ENCODE data around the gene PTPRG. TPM values are rescaled to one million over a fixed set of nuclear protein-coding genes. Genes with fewer than 3 reads are reported as not detected.

PTPRG gene
- total RNA-seq, 1 experiment from 2014 or later = 32.1 TPM

DNA sequence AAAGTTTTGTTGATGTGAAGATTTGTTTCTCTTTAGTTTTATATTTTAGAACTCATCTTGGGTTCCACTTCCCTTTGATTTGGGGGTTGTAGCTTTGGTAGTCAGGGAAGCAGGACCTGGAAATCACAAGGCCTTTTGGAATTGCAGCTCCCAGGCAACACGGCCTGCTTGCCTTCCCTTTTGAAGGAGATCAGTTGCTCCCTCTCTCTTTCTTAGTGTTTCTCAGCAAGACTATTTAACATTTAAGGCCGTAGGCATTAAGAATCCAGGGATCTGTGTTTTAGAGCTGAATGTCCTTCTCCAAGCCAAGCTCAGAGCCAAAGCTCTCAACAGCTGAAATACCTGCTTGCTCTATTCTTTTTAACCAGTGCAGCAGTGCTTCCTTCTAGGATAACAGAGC, 310.3 kb downstream of the PTPRG start:
- Histone ChIP-seq H3K9me3 (ENCODE audit: control insufficient read depth in 1 of 2, insufficient read depth in 1 of 2, low read depth in 1 of 2, low read length in 2 of 2) (no peaks in the 10 kb centered on the region), H3K9me2 (ENCODE audit: insufficient read depth) (no peaks in the 10 kb centered on the region), H3K9ac (ENCODE audit: low read length) (no peak overlapping the region), H3K27ac (ENCODE audit: low read depth, low read length) (no peak overlapping the region), H3K4me2 (ENCODE audit: low read length) (no peak overlapping the region), H3K27me3 (ENCODE audit: insufficient read depth, low read length) (no peaks in the 10 kb centered on the region), H3K4me1 (ENCODE audit: control insufficient read depth in 1 of 2, insufficient read depth in 2 of 2, low read length in 2 of 2) (no peaks in the 10 kb centered on the region; a peak in 1 of 4 replicates), H4K20me1 (ENCODE audit: insufficient read depth) (no peaks in the 10 kb centered on the region), H3K36me3 (ENCODE audit: control insufficient read depth in 1 of 2, insufficient read depth in 2 of 2, low read length in 2 of 2) (no peaks in the 10 kb centered on the region), H3K79me2 (ENCODE audit: insufficient read depth, low read length) (no peaks in the 10 kb centered on the region), H3K4me3 (replicated peaks in 1 of 2; ENCODE audit: low read depth in 1 of 2, low read length in 2 of 2) (no peak overlapping the region), H2AFZ (ENCODE audit: low read depth, low read length, poor library complexity, severe bottlenecking) (no peak overlapping the region)
- ATAC-seq (no peak), DNase-seq (ENCODE audit: low read depth, low spot score) (no peak)
- ChIA-PET RAD21 (ENCODE audit: low non-redundant PET in 1 of 2, low total read pairs in 2 of 2, uncharacterized antibody in 2 of 2, unreplicated experiment in 2 of 2) (no interaction called here), POLR2A (no interaction called here), CTCF (no interaction called here)
- intact Hi-C loops (cut with micrococcal nuclease) = no loop called here
- TF ChIP-seq ZNF274 (IDR thresholded peaks at IDR 0.05; ENCODE audit: low read depth, low read length) = no peak
- no peak for TF ChIP-seq CEBPB (IDR thresholded peaks at IDR 0.05; ENCODE audit: low read depth)
- TF ChIP-seq, protein P1, sequence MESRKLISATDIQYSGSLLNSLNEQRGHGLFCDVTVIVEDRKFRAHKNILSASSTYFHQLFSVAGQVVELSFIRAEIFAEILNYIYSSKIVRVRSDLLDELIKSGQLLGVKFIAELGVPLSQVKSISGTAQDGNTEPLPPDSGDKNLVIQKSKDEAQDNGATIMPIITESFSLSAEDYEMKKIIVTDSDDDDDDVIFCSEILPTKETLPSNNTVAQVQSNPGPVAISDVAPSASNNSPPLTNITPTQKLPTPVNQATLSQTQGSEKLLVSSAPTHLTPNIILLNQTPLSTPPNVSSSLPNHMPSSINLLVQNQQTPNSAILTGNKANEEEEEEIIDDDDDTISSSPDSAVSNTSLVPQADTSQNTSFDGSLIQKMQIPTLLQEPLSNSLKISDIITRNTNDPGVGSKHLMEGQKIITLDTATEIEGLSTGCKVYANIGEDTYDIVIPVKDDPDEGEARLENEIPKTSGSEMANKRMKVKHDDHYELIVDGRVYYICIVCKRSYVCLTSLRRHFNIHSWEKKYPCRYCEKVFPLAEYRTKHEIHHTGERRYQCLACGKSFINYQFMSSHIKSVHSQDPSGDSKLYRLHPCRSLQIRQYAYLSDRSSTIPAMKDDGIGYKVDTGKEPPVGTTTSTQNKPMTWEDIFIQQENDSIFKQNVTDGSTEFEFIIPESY (IDR thresholded peaks at IDR 0.05; ENCODE audit: extremely low read depth, insufficient replicate concordance, low read length) = no peak
- no peak for TF ChIP-seq ZFX (IDR thresholded peaks at IDR 0.05)
- TF ChIP-seq POLR2AphosphoS5 (IDR thresholded peaks at IDR 0.05; ENCODE audit: low read depth, low read length) = no peak
- TF ChIP-seq TCF7L2 (IDR thresholded peaks at IDR 0.05; ENCODE audit: borderline replicate concordance, extremely low read depth, insufficient read depth, insufficient read length) = no peak
- TF ChIP-seq, protein P2, sequence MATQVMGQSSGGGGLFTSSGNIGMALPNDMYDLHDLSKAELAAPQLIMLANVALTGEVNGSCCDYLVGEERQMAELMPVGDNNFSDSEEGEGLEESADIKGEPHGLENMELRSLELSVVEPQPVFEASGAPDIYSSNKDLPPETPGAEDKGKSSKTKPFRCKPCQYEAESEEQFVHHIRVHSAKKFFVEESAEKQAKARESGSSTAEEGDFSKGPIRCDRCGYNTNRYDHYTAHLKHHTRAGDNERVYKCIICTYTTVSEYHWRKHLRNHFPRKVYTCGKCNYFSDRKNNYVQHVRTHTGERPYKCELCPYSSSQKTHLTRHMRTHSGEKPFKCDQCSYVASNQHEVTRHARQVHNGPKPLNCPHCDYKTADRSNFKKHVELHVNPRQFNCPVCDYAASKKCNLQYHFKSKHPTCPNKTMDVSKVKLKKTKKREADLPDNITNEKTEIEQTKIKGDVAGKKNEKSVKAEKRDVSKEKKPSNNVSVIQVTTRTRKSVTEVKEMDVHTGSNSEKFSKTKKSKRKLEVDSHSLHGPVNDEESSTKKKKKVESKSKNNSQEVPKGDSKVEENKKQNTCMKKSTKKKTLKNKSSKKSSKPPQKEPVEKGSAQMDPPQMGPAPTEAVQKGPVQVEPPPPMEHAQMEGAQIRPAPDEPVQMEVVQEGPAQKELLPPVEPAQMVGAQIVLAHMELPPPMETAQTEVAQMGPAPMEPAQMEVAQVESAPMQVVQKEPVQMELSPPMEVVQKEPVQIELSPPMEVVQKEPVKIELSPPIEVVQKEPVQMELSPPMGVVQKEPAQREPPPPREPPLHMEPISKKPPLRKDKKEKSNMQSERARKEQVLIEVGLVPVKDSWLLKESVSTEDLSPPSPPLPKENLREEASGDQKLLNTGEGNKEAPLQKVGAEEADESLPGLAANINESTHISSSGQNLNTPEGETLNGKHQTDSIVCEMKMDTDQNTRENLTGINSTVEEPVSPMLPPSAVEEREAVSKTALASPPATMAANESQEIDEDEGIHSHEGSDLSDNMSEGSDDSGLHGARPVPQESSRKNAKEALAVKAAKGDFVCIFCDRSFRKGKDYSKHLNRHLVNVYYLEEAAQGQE (IDR thresholded peaks at IDR 0.05; ENCODE audit: low read depth) = no peak
- no peak for TF ChIP-seq JUND (IDR thresholded peaks at IDR 0.05)
- TF ChIP-seq SRF (IDR thresholded peaks at IDR 0.05; ENCODE audit: low read depth) = no peak
- TF ChIP-seq, protein P3, sequence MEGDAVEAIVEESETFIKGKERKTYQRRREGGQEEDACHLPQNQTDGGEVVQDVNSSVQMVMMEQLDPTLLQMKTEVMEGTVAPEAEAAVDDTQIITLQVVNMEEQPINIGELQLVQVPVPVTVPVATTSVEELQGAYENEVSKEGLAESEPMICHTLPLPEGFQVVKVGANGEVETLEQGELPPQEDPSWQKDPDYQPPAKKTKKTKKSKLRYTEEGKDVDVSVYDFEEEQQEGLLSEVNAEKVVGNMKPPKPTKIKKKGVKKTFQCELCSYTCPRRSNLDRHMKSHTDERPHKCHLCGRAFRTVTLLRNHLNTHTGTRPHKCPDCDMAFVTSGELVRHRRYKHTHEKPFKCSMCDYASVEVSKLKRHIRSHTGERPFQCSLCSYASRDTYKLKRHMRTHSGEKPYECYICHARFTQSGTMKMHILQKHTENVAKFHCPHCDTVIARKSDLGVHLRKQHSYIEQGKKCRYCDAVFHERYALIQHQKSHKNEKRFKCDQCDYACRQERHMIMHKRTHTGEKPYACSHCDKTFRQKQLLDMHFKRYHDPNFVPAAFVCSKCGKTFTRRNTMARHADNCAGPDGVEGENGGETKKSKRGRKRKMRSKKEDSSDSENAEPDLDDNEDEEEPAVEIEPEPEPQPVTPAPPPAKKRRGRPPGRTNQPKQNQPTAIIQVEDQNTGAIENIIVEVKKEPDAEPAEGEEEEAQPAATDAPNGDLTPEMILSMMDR (IDR thresholded peaks at IDR 0.05 in 2 of 3, conservative IDR thresholded peaks at IDR 0.05 in 1 of 3; ENCODE audit: borderline replicate concordance in 1 of 3, insufficient read depth in 1 of 3, low read depth in 2 of 3, low read length in 2 of 3) = no peak
- TF ChIP-seq, protein P4, sequence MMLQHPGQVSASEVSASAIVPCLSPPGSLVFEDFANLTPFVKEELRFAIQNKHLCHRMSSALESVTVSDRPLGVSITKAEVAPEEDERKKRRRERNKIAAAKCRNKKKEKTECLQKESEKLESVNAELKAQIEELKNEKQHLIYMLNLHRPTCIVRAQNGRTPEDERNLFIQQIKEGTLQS (IDR thresholded peaks at IDR 0.05) = no peak
- TF ChIP-seq FOSL1 (IDR thresholded peaks at IDR 0.05; ENCODE audit: low read depth) = no peak
- TF ChIP-seq, protein P5, sequence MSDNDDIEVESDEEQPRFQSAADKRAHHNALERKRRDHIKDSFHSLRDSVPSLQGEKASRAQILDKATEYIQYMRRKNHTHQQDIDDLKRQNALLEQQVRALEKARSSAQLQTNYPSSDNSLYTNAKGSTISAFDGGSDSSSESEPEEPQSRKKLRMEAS (IDR thresholded peaks at IDR 0.05) = no peak
- no peak for TF ChIP-seq RAD21 (IDR thresholded peaks at IDR 0.05; ENCODE audit: low read depth)
- no TSS peak for BruUV-seq (replicated peaks)
